ENCODE data around the gene WFDC1. TPM values are rescaled to one million over a fixed set of nuclear protein-coding genes. Genes with fewer than 3 reads are reported as not detected.

Gene WFDC1
- total RNA-seq, 2 donors from 2014 or later = 0.90 TPM; not detected in 1

GRCh38 chr16:84266451-84266850, 28.2 kb upstream of the WFDC1 start:
- ATAC-seq (replicated peaks) = peak; percentile 96
- no peaks in the 10 kb centered on the region for H3K4me1 Mint-ChIP-seq

GRCh38 chr16:84267380-84267779, 27.3 kb upstream of the WFDC1 start:
- no peak for ATAC-seq (replicated peaks)
- Mint-ChIP-seq H3K4me1 (no peaks in the 10 kb centered on the region), H3K9me3 (no peaks in the 10 kb centered on the region), H3K27me3 (no peaks in the 10 kb centered on the region), H3K36me3 (ENCODE audit: low read depth) (no peaks in the 10 kb centered on the region), H3K4me3 (no peak overlapping the region), H3K27ac (no peak overlapping the region)

More at GRCh38 chr16:84266451-84266850, 28.2 kb upstream of the WFDC1 start:
- Mint-ChIP-seq H3K27me3 (no peaks in the 10 kb centered on the region), H3K36me3 (ENCODE audit: low read depth) (no peaks in the 10 kb centered on the region), H3K4me3 (no peak overlapping the region), H3K27ac (no peak overlapping the region), H3K9me3 (no peaks in the 10 kb centered on the region)

- no peak overlapping the region for H3K27ac Mint-ChIP-seq
- H3K27me3 Mint-ChIP-seq = no peaks in the 10 kb centered on the region
- no peaks in the 10 kb centered on the region for H3K9me3 Mint-ChIP-seq
- ATAC-seq (replicated peaks) = no peak
- H3K36me3 Mint-ChIP-seq (ENCODE audit: low read depth) = no peaks in the 10 kb centered on the region
- H3K4me3 Mint-ChIP-seq = no peak overlapping the region
- H3K4me1 Mint-ChIP-seq = no peaks in the 10 kb centered on the region
These were observed 26.2 kb upstream of the WFDC1 start for GRCh38 chr16:84268291-84269040.

- Mint-ChIP-seq H3K4me3 (no peak overlapping the region), H3K4me1 (no peaks in the 10 kb centered on the region), H3K27me3 (no peaks in the 10 kb centered on the region), H3K9me3 (no peaks in the 10 kb centered on the region), H3K36me3 (ENCODE audit: low read depth) (no peaks in the 10 kb centered on the region), H3K27ac (no peak overlapping the region)
- no peak for ATAC-seq (replicated peaks)
These were observed 24.6 kb upstream of the WFDC1 start for GRCh38 chr16:84270071-84270470.

GRCh38 chr16:84270531-84270930, 24.1 kb upstream of the WFDC1 start:
- no peak overlapping the region for H3K27ac Mint-ChIP-seq
- H3K27me3 Mint-ChIP-seq = no peaks in the 10 kb centered on the region
- no peaks in the 10 kb centered on the region for H3K9me3 Mint-ChIP-seq
- no peaks in the 10 kb centered on the region for H3K4me1 Mint-ChIP-seq
- no peak overlapping the region for H3K4me3 Mint-ChIP-seq
- ATAC-seq (replicated peaks) = no peak
- no peaks in the 10 kb centered on the region for H3K36me3 Mint-ChIP-seq (ENCODE audit: low read depth)

- H3K27me3 Mint-ChIP-seq = peaks cover 3% of the 10 kb centered on the region
- no peaks in the 10 kb centered on the region for H3K4me1 Mint-ChIP-seq
- no peak overlapping the region for H3K4me3 Mint-ChIP-seq
These were observed 23.6 kb upstream of the WFDC1 start for GRCh38 chr16:84271037-84271436.

GRCh38 chr16:84271866-84272265, 22.8 kb upstream of the WFDC1 start:
- H3K9me3 Mint-ChIP-seq = no peaks in the 10 kb centered on the region
- H3K27me3 Mint-ChIP-seq = peaks cover 3% of the 10 kb centered on the region

More at GRCh38 chr16:84271037-84271436, 23.6 kb upstream of the WFDC1 start:
- Mint-ChIP-seq H3K27ac (no peak overlapping the region), H3K9me3 (no peaks in the 10 kb centered on the region), H3K36me3 (ENCODE audit: low read depth) (no peaks in the 10 kb centered on the region)
- ATAC-seq (replicated peaks) = no peak

GRCh38 chr16:84272740-84273320, 21.8 kb upstream of the WFDC1 start:
- H3K27ac Mint-ChIP-seq = no peak overlapping the region
- H3K4me3 Mint-ChIP-seq = no peak overlapping the region
- no peaks in the 10 kb centered on the region for H3K36me3 Mint-ChIP-seq (ENCODE audit: low read depth)
- ATAC-seq (replicated peaks) = no peak
- H3K27me3 Mint-ChIP-seq = peaks cover 3% of the 10 kb centered on the region
- no peaks in the 10 kb centered on the region for H3K9me3 Mint-ChIP-seq
- no peaks in the 10 kb centered on the region for H3K4me1 Mint-ChIP-seq

More at GRCh38 chr16:84271866-84272265, 22.8 kb upstream of the WFDC1 start:
- H3K27ac Mint-ChIP-seq = no peak overlapping the region
- no peak overlapping the region for H3K4me3 Mint-ChIP-seq
- no peaks in the 10 kb centered on the region for H3K36me3 Mint-ChIP-seq (ENCODE audit: low read depth)
- no peak for ATAC-seq (replicated peaks)
- H3K4me1 Mint-ChIP-seq = no peaks in the 10 kb centered on the region

- Mint-ChIP-seq H3K36me3 (ENCODE audit: low read depth) (no peaks in the 10 kb centered on the region), H3K27me3 (peaks cover 3% of the 10 kb centered on the region), H3K4me3 (no peak overlapping the region), H3K4me1 (no peaks in the 10 kb centered on the region), H3K27ac (no peak overlapping the region), H3K9me3 (no peaks in the 10 kb centered on the region)
- ATAC-seq (replicated peaks) = no peak
These were observed 20.2 kb upstream of the WFDC1 start for GRCh38 chr16:84274515-84274914.

- Mint-ChIP-seq H3K4me3 (no peak overlapping the region), H3K36me3 (ENCODE audit: low read depth) (no peaks in the 10 kb centered on the region), H3K27me3 (peaks cover 3% of the 10 kb centered on the region), H3K4me1 (no peaks in the 10 kb centered on the region), H3K27ac (no peak overlapping the region), H3K9me3 (no peaks in the 10 kb centered on the region)
- no peak for ATAC-seq (replicated peaks)
These were observed 19.0 kb upstream of the WFDC1 start for GRCh38 chr16:84275585-84276151.

- Mint-ChIP-seq H3K27ac (no peak overlapping the region), H3K9me3 (no peaks in the 10 kb centered on the region), H3K27me3 (peaks cover 3% of the 10 kb centered on the region), H3K36me3 (ENCODE audit: low read depth) (no peaks in the 10 kb centered on the region), H3K4me1 (no peaks in the 10 kb centered on the region), H3K4me3 (no peak overlapping the region)
- ATAC-seq (replicated peaks) = peak; percentile 72
These were observed 17.3 kb upstream of the WFDC1 start for GRCh38 chr16:84277244-84277823.

GRCh38 chr16:84278333-84278732, 16.3 kb upstream of the WFDC1 start:
- ATAC-seq (replicated peaks) = no peak
- Mint-ChIP-seq H3K4me1 (peaks cover 3% of the 10 kb centered on the region), H3K9me3 (no peaks in the 10 kb centered on the region), H3K27me3 (peaks cover 6% of the 10 kb centered on the region), H3K27ac (no peak overlapping the region), H3K36me3 (ENCODE audit: low read depth) (no peaks in the 10 kb centered on the region), H3K4me3 (no peak overlapping the region)

GRCh38 chr16:84278968-84279367, 15.7 kb upstream of the WFDC1 start:
- no peak overlapping the region for H3K4me3 Mint-ChIP-seq
- H3K9me3 Mint-ChIP-seq = no peaks in the 10 kb centered on the region

GRCh38 chr16:84279881-84280280, 14.8 kb upstream of the WFDC1 start:
- Mint-ChIP-seq H3K4me1 (peaks cover 6% of the 10 kb centered on the region), H3K9me3 (no peaks in the 10 kb centered on the region), H3K27me3 (peaks cover 10% of the 10 kb centered on the region), H3K4me3 (no peak overlapping the region), H3K27ac (no peak overlapping the region), H3K36me3 (ENCODE audit: low read depth) (no peaks in the 10 kb centered on the region)
- no peak for ATAC-seq (replicated peaks)

More at GRCh38 chr16:84278968-84279367, 15.7 kb upstream of the WFDC1 start:
- Mint-ChIP-seq H3K36me3 (ENCODE audit: low read depth) (no peaks in the 10 kb centered on the region), H3K27ac (no peak overlapping the region), H3K27me3 (peaks cover 10% of the 10 kb centered on the region), H3K4me1 (peaks cover 6% of the 10 kb centered on the region)
- ATAC-seq (replicated peaks) = no peak

GRCh38 chr16:84281074-84281473, 13.6 kb upstream of the WFDC1 start:
- peaks cover 7% of the 10 kb centered on the region for H3K27me3 Mint-ChIP-seq
- ATAC-seq (replicated peaks) = no peak
- H3K9me3 Mint-ChIP-seq = no peaks in the 10 kb centered on the region
- no peak overlapping the region for H3K4me3 Mint-ChIP-seq
- peaks cover 6% of the 10 kb centered on the region for H3K4me1 Mint-ChIP-seq
- no peaks in the 10 kb centered on the region for H3K36me3 Mint-ChIP-seq (ENCODE audit: low read depth)
- no peak overlapping the region for H3K27ac Mint-ChIP-seq
